Measurements from ENCODE around the gene TMEM59.
A peak's percentile ranks its signal among the peaks of the same experiment; 100 is the strongest.
"Not testable (repeated sequence)": the region's sequence is repeated elsewhere in the genome, so short reads cannot be mapped to it uniquely, and the experiment has no call there.

Gene TMEM59

DNA sequence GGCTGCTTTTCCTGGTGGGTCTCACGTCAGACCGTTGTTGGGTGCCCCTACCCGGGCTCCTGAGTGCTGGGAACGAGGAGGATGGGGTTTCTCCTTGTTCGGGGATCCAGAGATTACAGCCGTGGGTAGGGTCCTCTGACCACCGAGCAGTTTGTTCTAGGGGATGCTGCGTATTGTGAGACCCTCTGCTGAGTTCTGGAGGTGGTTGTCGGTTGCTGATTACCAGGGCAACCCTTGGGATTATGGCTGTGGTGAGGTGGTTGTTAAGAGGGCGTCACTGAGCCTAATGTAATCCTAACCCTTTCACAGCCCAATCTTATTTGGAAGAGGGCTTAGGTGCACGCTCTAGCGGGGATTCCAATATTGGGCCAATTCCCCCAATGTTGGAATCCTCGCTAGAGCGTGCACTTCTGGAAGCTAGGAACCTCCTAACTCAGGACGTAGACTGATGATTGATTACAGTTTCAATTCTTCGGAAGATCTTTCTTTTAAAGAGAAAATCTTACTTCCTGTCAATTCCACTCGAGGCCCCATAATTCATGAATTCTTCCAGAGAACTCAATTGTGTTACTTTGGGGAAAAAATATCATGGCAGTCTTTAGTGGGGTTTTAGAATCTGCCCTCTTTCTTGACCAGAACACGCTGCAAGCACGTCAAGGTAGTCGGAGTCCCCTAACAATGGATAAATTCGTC is 887 bp upstream of the TMEM59 start:
- peak overlapping the region; percentile 70 for H3K4me3 ChIP-seq (ENCODE audit: control insufficient read depth, low read depth, low read length)
- TF ChIP-seq, protein P1, sequence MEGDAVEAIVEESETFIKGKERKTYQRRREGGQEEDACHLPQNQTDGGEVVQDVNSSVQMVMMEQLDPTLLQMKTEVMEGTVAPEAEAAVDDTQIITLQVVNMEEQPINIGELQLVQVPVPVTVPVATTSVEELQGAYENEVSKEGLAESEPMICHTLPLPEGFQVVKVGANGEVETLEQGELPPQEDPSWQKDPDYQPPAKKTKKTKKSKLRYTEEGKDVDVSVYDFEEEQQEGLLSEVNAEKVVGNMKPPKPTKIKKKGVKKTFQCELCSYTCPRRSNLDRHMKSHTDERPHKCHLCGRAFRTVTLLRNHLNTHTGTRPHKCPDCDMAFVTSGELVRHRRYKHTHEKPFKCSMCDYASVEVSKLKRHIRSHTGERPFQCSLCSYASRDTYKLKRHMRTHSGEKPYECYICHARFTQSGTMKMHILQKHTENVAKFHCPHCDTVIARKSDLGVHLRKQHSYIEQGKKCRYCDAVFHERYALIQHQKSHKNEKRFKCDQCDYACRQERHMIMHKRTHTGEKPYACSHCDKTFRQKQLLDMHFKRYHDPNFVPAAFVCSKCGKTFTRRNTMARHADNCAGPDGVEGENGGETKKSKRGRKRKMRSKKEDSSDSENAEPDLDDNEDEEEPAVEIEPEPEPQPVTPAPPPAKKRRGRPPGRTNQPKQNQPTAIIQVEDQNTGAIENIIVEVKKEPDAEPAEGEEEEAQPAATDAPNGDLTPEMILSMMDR (IDR thresholded peaks at IDR 0.05; ENCODE audit: control insufficient read depth, insufficient read depth, low read depth, low read length, missing control alignments) = no peak
- DNase-seq (ENCODE audit: low read depth) = no peak

DNA sequence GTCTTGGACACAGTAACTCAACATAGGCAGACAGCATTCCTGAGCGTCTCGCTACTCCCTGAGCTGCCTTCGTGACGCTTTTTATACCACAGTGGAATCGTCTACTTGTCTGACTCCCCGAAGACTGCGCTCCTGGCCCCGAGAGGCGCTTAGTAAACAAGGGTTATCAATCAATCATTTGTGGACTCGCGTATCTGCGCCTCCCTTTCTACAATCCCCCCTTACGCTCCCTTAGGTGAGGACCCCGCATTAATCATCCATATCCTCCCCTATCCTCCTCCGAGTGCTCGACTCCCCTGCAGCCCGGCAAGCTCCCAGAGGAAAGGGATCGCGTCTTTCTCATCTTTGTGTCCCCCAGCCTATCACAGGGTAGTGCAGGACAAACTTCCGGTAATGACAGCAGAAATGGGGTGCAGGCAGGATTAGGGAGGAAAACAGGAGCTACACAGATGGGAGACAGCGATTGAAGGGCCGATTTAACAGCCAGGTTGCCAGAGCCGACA is 522 bp downstream of the TMEM59 start:
- H3K4me3 ChIP-seq (ENCODE audit: control insufficient read depth, low read depth, low read length) = peak overlapping the region; percentile 70
- TF ChIP-seq, protein P1 (IDR thresholded peaks at IDR 0.05; ENCODE audit: control insufficient read depth, insufficient read depth, low read depth, low read length, missing control alignments) = no peak
- DNase-seq (ENCODE audit: low read depth) = no peak

DNA sequence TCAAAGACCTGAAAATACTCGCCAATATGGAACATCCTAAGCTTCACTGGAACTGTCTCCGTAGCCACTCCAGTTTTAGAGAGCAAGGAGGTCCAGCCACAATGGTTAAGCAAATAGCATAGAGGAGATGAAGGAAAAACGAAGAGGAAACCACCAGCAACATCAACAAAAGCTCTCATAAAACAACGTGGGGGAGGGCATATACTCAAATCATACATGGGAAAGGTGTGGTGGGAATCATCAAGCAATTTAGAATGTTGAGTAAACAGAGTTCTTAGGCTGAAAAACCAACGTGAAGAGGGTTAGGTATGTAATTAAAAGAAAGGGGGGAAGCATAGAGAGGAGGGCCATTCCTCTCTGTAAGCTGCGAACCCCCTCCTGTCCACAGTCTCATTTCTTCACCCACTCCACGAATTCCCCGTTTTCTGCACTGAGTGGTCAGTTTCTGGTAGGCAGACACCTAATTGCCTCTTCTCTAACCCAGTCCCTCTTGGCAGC is 1.0 kb downstream of the TMEM59 start:
- H3K4me3 ChIP-seq (ENCODE audit: control insufficient read depth, low read depth, low read length) = peak overlapping the region; percentile 70
- no peak for DNase-seq (ENCODE audit: low read depth)
- TF ChIP-seq, protein P1 (IDR thresholded peaks at IDR 0.05; ENCODE audit: control insufficient read depth, insufficient read depth, low read depth, low read length, missing control alignments) = no peak

DNA sequence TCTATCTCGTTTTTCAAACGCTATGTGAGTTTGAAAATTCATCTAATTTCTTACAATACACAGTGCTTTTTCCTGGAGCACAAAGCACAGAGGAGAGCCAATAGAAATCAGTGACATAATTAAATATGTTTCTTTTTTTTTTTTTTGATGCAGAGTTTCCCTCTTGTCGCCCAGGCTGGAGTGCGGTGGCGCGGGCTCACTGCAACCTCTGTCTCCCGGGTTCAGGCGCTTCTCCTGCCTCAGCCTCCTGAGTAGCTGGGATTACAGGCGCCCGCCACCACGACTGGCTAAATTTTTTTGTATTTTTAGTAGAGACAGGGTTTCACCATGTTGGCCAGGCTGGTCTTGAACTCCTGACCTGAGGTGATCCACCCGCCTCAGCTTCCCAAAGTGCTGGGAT is 2.6 kb downstream of the TMEM59 start:
- not testable (repeated sequence) for H3K4me3 ChIP-seq (ENCODE audit: control insufficient read depth, low read depth, low read length); DNase-seq (ENCODE audit: low read depth)

- DNase-seq (ENCODE audit: low read depth) = no peak
- no peak overlapping the region for H3K4me3 ChIP-seq (ENCODE audit: control insufficient read depth, low read depth, low read length)
- TF ChIP-seq, protein P1 (IDR thresholded peaks at IDR 0.05; ENCODE audit: control insufficient read depth, insufficient read depth, low read depth, low read length, missing control alignments) = no peak
These were observed 5.4 kb downstream of the TMEM59 start for GRCh38 chr1:54047384-54048305.

GRCh38 chr1:54046671-54047383 is 6.2 kb downstream of the TMEM59 start:
- TF ChIP-seq, protein P1 (IDR thresholded peaks at IDR 0.05; ENCODE audit: control insufficient read depth, insufficient read depth, low read depth, low read length, missing control alignments) = no peak
- DNase-seq (ENCODE audit: low read depth) = no peak
- no peak overlapping the region for H3K4me3 ChIP-seq (ENCODE audit: control insufficient read depth, low read depth, low read length)
